Loucy (cell line): Measurements from ENCODE around the gene GPATCH2.

Experiments used
- EZH2phosphoT487 ChIP-seq: fragments of 200-600 bp; IDR thresholded peaks from 2 replicates; pipeline ENCODE4 v1.6.1; 2018; ENCODE audit warnings: antibody characterized with exemption, mild to moderate bottlenecking, moderate library complexity, borderline replicate concordance
- TF ChIP-seq, protein P1 (sequence below): fragments of 200-600 bp; sonication (generic); conservative IDR thresholded peaks from 2 replicates; pipeline ENCODE4 v1.5.1; 2014; ENCODE audit warnings: mild to moderate bottlenecking, antibody characterized with exemption, low read length

DNA sequence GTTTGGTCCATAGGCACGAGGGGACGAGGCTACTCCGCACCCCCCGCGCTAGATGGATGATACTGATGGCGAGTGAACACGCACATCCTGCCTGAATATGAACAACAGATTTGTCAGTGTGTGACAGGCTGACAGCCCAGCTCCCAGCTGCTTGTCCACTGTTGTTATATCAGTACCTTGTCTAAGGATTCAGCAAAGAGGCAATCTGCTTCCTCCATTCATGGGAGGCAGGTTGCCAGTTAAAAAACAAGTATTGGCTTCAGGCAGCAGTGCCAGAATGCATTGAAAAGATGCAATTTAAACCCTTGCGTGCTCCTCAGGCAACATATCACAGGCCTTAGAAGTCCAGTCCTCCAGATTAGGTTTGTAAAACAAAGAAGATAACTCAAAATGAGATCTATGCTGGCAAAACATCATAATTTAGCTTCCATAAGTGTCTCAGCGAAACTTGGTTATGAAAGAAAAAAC, 223.3 kb downstream of the GPATCH2 start:
- TF ChIP-seq, protein P1, sequence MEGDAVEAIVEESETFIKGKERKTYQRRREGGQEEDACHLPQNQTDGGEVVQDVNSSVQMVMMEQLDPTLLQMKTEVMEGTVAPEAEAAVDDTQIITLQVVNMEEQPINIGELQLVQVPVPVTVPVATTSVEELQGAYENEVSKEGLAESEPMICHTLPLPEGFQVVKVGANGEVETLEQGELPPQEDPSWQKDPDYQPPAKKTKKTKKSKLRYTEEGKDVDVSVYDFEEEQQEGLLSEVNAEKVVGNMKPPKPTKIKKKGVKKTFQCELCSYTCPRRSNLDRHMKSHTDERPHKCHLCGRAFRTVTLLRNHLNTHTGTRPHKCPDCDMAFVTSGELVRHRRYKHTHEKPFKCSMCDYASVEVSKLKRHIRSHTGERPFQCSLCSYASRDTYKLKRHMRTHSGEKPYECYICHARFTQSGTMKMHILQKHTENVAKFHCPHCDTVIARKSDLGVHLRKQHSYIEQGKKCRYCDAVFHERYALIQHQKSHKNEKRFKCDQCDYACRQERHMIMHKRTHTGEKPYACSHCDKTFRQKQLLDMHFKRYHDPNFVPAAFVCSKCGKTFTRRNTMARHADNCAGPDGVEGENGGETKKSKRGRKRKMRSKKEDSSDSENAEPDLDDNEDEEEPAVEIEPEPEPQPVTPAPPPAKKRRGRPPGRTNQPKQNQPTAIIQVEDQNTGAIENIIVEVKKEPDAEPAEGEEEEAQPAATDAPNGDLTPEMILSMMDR: no peak
- no peak for TF ChIP-seq EZH2phosphoT487
